ENCODE results near the gene UIMC1.
"Not testable (repeated sequence)": the region's sequence is repeated elsewhere in the genome, so short reads cannot be mapped to it uniquely, and the experiment has no call there.

The UIMC1 gene

DNA sequence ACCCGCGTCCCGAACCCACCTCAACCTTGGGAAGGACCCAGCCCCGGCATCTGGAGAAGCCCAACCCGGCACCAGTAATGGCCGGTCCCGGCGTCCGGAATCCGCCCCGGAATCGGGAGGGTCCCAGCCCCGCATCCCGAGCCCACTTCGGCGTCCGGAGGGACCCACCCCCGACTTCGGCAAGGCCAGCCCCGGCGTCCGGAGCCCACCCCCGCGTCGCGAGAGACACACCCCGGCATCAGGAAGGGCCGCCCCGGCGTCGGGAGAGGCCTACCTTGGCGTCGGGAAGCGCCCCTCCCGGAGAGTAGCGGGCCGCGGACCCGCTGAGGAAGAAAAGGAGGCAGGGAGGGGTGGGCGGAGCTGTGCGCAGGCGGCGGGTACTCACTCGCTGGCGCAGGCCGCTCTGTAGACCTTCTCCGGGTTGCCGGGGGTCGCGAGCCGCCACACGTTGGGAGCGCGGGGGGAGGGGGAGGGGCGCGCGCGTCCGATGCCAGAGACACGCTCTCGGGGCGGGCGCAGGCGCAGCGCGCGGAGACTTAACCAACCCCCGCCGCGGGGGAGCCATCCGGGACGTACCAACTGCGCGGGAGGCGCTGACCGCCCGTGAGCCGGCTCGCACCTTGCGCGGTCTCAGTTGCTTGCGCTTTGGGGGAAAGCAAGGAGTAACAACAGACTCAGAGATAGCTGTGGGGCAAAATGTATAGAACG lies at the start of gene UIMC1:
Gene UIMC1, minus strand, starts transcription at position 515 of the 708 bp plus-strand sequence. CDS start 24,164 bp downstream, outside the sequence.
- peak within 1 kb of the TSS; percentile 94 for H3K4me3 Mint-ChIP-seq
- H3K4me1 Mint-ChIP-seq (ENCODE audit: low read depth), result peaks cover 15% of the 10 kb centered on the region
- no peaks in the 10 kb centered on the region for H3K27me3 Mint-ChIP-seq (ENCODE audit: low read depth)
- H3K36me3 Mint-ChIP-seq (ENCODE audit: low read depth), result peaks cover 6% of the 10 kb centered on the region
- peak within 1 kb of the TSS; percentile 92 for H3K27ac Mint-ChIP-seq
- DNase-seq (ENCODE audit: low spot score), result peak; percentile 92
- no peaks in the 10 kb centered on the region for H3K9me3 Mint-ChIP-seq

DNA sequence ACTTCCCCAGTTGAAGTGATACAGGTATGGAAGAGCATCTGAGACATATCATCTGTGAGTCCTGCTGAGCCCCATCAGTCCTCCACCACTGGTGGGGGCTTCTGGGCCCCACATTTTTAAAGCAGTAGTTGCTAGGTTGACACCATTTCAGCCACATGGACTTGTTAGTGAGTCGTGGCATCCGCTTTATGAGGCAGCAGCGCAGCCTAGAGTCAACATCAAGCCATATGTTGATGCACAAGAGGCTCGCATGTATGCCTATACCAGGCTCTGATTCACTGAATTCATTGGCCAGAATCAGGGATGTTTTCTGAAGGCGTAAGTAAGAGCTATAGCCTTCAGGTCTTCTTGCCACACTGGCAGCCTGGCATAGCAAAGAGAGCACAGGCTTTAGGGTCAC lies 42.7 kb upstream of the UIMC1 start:
- no peak overlapping the region for H3K27ac Mint-ChIP-seq
- H3K4me3 Mint-ChIP-seq, result no peak overlapping the region
- no peaks in the 10 kb centered on the region for H3K4me1 Mint-ChIP-seq (ENCODE audit: low read depth)
- no peaks in the 10 kb centered on the region for H3K27me3 Mint-ChIP-seq (ENCODE audit: low read depth)
- no peak for DNase-seq (ENCODE audit: low spot score)
- no peaks in the 10 kb centered on the region for H3K9me3 Mint-ChIP-seq
- H3K36me3 Mint-ChIP-seq (ENCODE audit: low read depth), result peaks cover 30% of the 10 kb centered on the region

DNA sequence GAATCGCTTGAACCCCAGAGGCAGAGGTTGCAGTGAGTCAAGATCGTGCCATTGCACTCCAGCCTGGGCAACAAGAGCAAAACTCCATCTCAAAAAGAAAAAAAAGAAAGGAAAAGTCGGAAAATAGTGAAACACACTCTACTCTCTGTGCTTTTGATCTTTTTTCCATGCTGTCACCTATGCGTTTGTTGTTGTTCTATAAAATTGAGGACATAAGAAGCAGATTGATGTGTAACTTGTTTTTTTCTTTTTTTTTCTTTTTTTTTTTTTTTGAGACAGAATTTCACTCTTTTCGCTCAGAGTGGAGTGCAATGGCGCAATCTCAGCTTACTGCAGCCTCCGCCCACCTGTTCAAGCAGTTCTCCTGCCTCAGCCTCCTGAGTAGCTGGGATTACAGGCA lies 42.0 kb upstream of the UIMC1 start:
- not testable (repeated sequence) for H3K9me3 Mint-ChIP-seq; H3K4me3 Mint-ChIP-seq; H3K4me1 Mint-ChIP-seq (ENCODE audit: low read depth); DNase-seq (ENCODE audit: low spot score); H3K27me3 Mint-ChIP-seq (ENCODE audit: low read depth); H3K27ac Mint-ChIP-seq
- H3K36me3 Mint-ChIP-seq (ENCODE audit: low read depth), result peaks cover 31% of the 10 kb centered on the region

DNA sequence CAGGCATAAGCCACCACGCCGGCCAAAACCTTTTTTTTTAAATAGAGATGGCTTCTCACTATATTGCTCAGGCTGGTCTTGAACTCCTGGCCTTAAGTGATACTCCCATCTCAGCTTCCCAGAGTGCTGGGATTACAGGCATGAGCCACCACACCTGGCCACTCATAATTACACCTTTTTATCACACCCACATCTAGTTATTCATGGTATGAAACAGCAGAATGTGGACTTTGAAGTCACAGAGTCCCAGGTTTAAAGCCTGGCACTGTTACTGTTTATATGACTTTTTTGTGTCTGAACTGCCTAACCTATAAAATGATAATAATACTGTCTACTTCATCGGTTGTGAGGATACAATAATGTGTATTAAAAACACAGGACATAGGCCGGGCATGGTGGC lies 39.1 kb upstream of the UIMC1 start:
- Mint-ChIP-seq H3K27me3 (ENCODE audit: low read depth) (no peaks in the 10 kb centered on the region), H3K4me3 (no peak overlapping the region), H3K36me3 (ENCODE audit: low read depth) (peaks cover 33% of the 10 kb centered on the region), H3K4me1 (ENCODE audit: low read depth) (no peaks in the 10 kb centered on the region), H3K9me3 (no peaks in the 10 kb centered on the region), H3K27ac (no peak overlapping the region)
- no peak for DNase-seq (ENCODE audit: low spot score)

DNA sequence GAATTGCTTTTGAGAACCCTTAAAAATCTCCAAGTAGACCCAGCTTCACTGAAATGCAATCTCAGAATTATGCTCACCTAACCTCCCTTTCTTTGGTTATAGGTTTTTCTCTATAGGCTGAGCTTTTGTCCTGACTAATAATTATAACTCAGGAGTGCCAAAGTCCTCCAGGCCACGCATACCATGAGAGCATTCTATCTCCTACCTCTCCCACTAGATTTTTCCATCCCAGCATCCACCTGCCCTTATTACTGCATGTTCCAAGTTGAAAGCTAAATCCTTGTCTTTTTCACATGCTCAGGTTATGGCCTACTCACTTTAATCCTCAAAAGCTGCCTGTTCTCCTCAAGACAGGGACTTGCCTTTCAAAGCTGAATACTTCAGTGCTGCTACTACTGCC lies 38.1 kb upstream of the UIMC1 start:
- Mint-ChIP-seq H3K27ac (no peak overlapping the region), H3K4me1 (ENCODE audit: low read depth) (no peaks in the 10 kb centered on the region), H3K9me3 (no peaks in the 10 kb centered on the region), H3K4me3 (no peak overlapping the region), H3K27me3 (ENCODE audit: low read depth) (no peaks in the 10 kb centered on the region), H3K36me3 (ENCODE audit: low read depth) (peaks cover 31% of the 10 kb centered on the region)
- no peak for DNase-seq (ENCODE audit: low spot score)

DNA sequence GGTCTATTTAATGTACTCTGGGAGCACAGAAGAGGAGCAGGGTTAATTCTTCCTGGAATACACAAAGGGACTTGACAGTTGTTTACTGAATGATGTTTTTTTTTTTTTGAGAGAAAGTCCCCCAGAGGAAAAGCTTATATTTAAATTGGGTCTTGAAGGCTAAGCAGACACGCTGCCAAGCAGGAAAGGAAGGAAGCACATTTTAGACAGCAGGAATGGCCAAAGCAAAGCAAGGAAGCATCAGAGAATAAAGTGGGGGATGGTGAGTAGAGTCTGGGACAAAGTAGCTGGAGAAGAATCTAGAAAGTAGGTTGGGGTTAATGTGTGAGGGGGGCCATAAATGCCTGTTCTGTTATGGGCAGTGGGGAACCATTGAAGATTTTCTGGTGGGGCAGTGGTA lies 37.4 kb upstream of the UIMC1 start:
- Mint-ChIP-seq H3K27me3 (ENCODE audit: low read depth) (no peaks in the 10 kb centered on the region), H3K36me3 (ENCODE audit: low read depth) (peaks cover 28% of the 10 kb centered on the region), H3K27ac (no peak overlapping the region), H3K4me1 (ENCODE audit: low read depth) (no peaks in the 10 kb centered on the region), H3K9me3 (no peaks in the 10 kb centered on the region), H3K4me3 (no peak overlapping the region)
- DNase-seq (ENCODE audit: low spot score), result no peak

DNA sequence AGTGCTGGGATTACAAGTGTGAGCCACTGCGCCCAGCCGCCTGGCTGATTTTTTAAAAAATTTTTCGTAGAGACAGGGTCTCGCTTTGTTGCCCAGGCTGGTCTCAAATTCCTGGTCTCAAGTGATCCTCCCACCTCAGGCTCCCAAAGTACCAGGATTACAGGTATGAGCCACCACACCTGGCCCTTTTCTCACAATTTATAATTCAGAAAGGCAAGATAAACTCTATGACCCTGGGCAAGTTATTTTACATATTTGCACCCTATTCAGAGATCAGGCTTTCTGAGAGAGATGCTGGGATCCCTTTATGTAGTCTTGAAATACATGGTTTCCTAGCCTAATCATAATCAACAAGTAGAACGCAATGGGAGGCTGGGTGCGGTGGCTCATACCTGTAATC lies 36.5 kb upstream of the UIMC1 start:
- H3K27ac Mint-ChIP-seq, result no peak overlapping the region
- no peaks in the 10 kb centered on the region for H3K4me1 Mint-ChIP-seq (ENCODE audit: low read depth)
- H3K36me3 Mint-ChIP-seq (ENCODE audit: low read depth), result peaks cover 28% of the 10 kb centered on the region
- no peaks in the 10 kb centered on the region for H3K9me3 Mint-ChIP-seq
- DNase-seq (ENCODE audit: low spot score), result no peak
- H3K27me3 Mint-ChIP-seq (ENCODE audit: low read depth), result no peaks in the 10 kb centered on the region
- H3K4me3 Mint-ChIP-seq, result no peak overlapping the region

DNA sequence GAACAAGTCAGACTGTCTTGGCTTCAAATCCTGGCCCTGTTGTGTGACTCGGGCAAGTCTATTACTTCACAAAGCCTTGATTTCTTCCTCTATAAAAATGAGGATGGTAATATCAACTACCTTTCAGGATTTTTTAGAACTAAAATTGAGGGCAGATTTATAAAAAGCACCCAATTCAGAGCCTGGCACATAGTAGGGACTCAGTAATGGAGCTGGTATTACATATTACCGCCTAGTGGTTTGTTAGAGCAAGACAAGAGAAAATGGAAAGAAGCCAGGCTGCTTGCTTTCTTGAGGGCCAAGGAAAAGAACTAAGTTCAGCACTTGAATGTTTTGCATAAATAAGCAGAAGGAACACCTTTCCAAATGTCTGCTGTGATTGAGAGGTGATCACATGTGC lies 35.4 kb upstream of the UIMC1 start:
- H3K27me3 Mint-ChIP-seq (ENCODE audit: low read depth), result no peaks in the 10 kb centered on the region

DNA sequence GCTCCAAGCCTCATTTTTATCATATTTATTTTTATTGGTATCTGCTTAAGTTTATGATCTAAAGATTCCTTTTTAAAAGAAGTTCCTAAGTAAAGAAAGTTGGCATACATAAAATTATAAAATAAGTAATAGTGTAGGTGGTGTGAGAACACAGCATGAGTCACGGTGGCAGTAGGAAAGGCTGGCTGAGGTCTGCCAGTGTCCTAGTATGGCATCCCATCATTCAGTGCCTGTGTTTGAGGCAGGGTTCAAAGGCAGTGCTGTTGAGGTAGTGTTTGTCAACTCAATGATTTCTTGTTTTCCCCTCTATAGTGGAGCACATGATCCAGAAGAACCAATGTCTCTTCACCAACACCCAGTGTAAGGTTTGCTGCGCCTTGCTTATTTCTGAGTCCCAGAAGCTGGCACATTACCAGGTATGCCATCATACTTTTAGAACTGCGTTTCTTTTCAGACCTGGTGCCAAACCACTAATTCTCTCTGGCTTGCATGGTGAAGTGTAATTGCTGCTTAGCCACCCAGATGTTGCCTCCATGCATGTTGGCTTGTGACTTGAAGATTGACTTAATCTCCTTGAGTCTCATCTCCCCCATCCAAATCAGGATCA lies 34.3 kb upstream of the UIMC1 start:
- Mint-ChIP-seq H3K27ac (no peak overlapping the region), H3K27me3 (ENCODE audit: low read depth) (no peaks in the 10 kb centered on the region), H3K4me3 (no peak overlapping the region), H3K9me3 (no peaks in the 10 kb centered on the region), H3K4me1 (ENCODE audit: low read depth) (peaks cover 6% of the 10 kb centered on the region), H3K36me3 (ENCODE audit: low read depth) (peaks cover 27% of the 10 kb centered on the region)
- no peak for DNase-seq (ENCODE audit: low spot score)

More for the DNA sequence above, 35.4 kb upstream of the UIMC1 start:
- Mint-ChIP-seq H3K4me1 (ENCODE audit: low read depth) (no peaks in the 10 kb centered on the region), H3K9me3 (no peaks in the 10 kb centered on the region), H3K36me3 (ENCODE audit: low read depth) (peaks cover 25% of the 10 kb centered on the region), H3K4me3 (no peak overlapping the region), H3K27ac (no peak overlapping the region)
- no peak for DNase-seq (ENCODE audit: low spot score)

DNA sequence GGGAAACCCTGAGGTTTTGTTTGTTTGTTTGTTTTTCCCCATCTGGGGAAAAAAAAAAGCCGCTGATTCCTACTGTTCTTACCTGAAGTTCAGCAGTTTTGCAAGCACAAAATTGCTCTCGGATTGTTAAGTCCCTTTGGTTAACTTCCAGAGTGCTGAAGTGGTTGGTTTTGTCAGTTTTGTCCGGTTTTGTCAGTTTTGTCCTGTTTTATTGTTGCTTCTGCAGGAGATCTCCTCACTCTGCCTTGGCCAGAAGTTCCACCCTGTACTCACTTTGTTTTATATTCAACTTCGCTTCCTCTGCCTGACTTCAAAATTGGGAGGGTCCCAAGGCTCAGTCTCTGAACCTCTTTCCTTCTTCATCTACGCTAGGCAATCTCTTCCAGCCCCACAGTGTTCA lies 30.3 kb upstream of the UIMC1 start:
- H3K36me3 Mint-ChIP-seq (ENCODE audit: low read depth), result peaks cover 25% of the 10 kb centered on the region
- no peak overlapping the region for H3K4me3 Mint-ChIP-seq
- no peaks in the 10 kb centered on the region for H3K9me3 Mint-ChIP-seq
- no peaks in the 10 kb centered on the region for H3K27me3 Mint-ChIP-seq (ENCODE audit: low read depth)
- no peak overlapping the region for H3K27ac Mint-ChIP-seq
- no peak for DNase-seq (ENCODE audit: low spot score)
- peaks cover 9% of the 10 kb centered on the region for H3K4me1 Mint-ChIP-seq (ENCODE audit: low read depth)

DNA sequence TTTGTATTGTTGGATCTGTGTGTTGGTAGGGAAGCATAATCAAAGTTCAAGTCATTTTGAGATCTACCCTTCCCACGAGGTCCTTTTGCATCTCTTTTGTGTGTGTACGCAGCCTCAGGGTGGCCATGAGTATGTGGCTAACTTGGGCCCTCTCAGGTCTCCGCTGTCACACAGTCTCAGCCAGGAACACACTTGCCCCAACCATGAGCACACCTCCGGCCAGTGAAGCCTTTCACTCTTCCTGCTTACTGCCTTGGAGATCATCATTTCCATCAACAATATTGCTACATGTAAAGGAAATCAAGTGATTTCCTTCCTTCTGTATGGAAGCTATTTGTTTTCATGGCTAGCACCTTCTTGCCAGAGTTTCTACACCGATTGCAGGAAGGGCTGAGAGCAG lies 29.9 kb upstream of the UIMC1 start:
- H3K4me1 Mint-ChIP-seq (ENCODE audit: low read depth), result peaks cover 9% of the 10 kb centered on the region
- peaks cover 23% of the 10 kb centered on the region for H3K36me3 Mint-ChIP-seq (ENCODE audit: low read depth)
- H3K27me3 Mint-ChIP-seq (ENCODE audit: low read depth), result no peaks in the 10 kb centered on the region
- no peak for DNase-seq (ENCODE audit: low spot score)
- peak overlapping the region; percentile 52 for H3K27ac Mint-ChIP-seq
- no peak overlapping the region for H3K4me3 Mint-ChIP-seq
- peaks cover 3% of the 10 kb centered on the region for H3K9me3 Mint-ChIP-seq

DNA sequence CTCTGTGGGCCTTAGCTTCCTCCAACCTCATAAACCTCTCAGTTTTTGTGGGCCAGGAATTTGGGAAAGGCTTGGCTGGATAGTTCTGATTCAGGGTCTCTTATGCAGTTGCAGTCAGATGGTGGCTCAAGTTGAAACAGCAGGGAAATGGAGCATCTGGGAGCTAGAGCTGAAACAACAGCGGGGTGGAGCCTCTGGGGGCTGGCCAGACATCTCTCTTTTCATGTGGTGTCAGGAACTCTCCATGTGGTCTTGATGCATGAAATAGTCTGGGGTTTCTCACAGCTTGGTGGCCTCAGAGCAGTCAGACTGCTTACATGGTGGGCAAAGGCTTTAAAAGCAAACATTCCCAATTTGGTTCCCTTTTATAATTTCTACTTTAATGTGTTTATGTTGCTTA lies 29.4 kb upstream of the UIMC1 start:
- no peak overlapping the region for H3K27ac Mint-ChIP-seq
- peaks cover 5% of the 10 kb centered on the region for H3K9me3 Mint-ChIP-seq
- H3K27me3 Mint-ChIP-seq (ENCODE audit: low read depth), result no peaks in the 10 kb centered on the region
- H3K36me3 Mint-ChIP-seq (ENCODE audit: low read depth), result peaks cover 22% of the 10 kb centered on the region
- H3K4me3 Mint-ChIP-seq, result no peak overlapping the region
- H3K4me1 Mint-ChIP-seq (ENCODE audit: low read depth), result peaks cover 11% of the 10 kb centered on the region
- DNase-seq (ENCODE audit: low spot score), result no peak

DNA sequence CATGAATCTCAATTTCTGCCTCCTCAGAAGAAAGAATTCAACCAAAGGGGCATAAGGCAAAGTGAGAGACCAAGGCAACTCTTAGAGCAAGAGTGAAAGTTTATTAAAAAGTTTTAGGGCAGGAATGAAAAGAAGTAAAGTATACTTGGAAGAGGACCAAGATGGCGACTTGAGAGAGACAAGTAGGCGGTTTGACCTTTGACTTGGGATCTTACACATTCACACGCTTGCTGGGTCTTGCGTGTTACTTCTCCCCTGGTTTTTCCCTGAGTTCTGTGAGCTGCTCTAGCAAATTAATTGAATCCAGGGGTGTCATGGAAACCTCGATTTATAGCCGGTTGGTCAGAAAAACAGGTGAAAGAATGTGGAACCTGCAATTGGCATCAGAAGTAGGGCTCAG lies 22.9 kb upstream of the UIMC1 start:
- Mint-ChIP-seq H3K4me3 (no peak overlapping the region), H3K9me3 (peaks cover 5% of the 10 kb centered on the region), H3K27me3 (ENCODE audit: low read depth) (no peaks in the 10 kb centered on the region), H3K36me3 (ENCODE audit: low read depth) (peaks cover 45% of the 10 kb centered on the region), H3K27ac (no peak overlapping the region), H3K4me1 (ENCODE audit: low read depth) (peaks cover 14% of the 10 kb centered on the region)
- DNase-seq (ENCODE audit: low spot score), result no peak

DNA sequence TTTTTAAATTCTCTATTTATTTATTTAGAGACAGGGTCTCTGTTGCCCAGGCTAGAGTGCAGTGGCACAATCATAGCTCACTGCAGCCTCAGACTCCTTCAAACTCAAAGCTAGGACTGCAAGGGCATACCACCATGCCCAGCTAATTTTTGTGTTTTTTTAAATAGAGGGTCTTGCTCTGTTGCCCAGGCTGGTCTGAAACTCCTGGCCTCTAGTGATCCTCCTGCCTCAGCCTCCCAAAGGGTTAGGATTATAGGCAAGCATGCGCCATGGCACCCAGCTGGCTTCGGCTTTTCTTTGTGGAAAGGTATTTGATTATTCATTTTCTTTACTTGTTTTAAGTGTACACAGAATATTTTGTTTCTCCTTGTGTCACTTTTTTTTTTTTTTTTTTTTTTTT lies 21.1 kb upstream of the UIMC1 start:
- Mint-ChIP-seq H3K4me1 (ENCODE audit: low read depth) (peaks cover 22% of the 10 kb centered on the region), H3K27ac (no peak overlapping the region), H3K27me3 (ENCODE audit: low read depth) (no peaks in the 10 kb centered on the region), H3K9me3 (peaks cover 5% of the 10 kb centered on the region), H3K4me3 (no peak overlapping the region), H3K36me3 (ENCODE audit: low read depth) (peaks cover 40% of the 10 kb centered on the region)
- DNase-seq (ENCODE audit: low spot score), result no peak

Data from T-helper 2 cell treated with Interferon-gamma antibody and Interleukin-4, amounts not matched to agents 5 μg/mL and 100 μg/mL, for 36 hours (primary cell).